ENCODE results near the gene NT5C2.
"Not testable (repeated sequence)": the region's sequence is repeated elsewhere in the genome, so short reads cannot be mapped to it uniquely, and the experiment has no call there.

NT5C2 gene

GRCh38 chr10:103199488-103199887, 6.4 kb upstream of the NT5C2 start:
- no peak for DNase-seq (ENCODE audit: low read depth)

GRCh38 chr10:103198648-103199047, 5.6 kb upstream of the NT5C2 start:
- DNase-seq (ENCODE audit: low read depth), result no peak

GRCh38 chr10:103197903-103198302, 4.8 kb upstream of the NT5C2 start:
- no peak for DNase-seq (ENCODE audit: low read depth)

GRCh38 chr10:103197174-103197573, 4.1 kb upstream of the NT5C2 start:
- DNase-seq (ENCODE audit: low read depth), result peak; percentile 55

- no peak for DNase-seq (ENCODE audit: low read depth)
These were observed 3.4 kb upstream of the NT5C2 start for GRCh38 chr10:103196516-103196915.

- DNase-seq (ENCODE audit: low read depth), result no peak
These were observed 903 bp upstream of the NT5C2 start for GRCh38 chr10:103193820-103194529.

- DNase-seq (ENCODE audit: low read depth), result no peak
These were observed 493 bp downstream of the NT5C2 start for GRCh38 chr10:103192451-103193106.

- no peak for DNase-seq (ENCODE audit: low read depth)
These were observed 1.0 kb downstream of the NT5C2 start for GRCh38 chr10:103192089-103192450.

GRCh38 chr10:103191198-103191597, 1.9 kb downstream of the NT5C2 start:
- DNase-seq (ENCODE audit: low read depth), result not testable (repeated sequence)

GRCh38 chr10:103188853-103189252, 4.2 kb downstream of the NT5C2 start:
- DNase-seq (ENCODE audit: low read depth), result no peak

- DNase-seq (ENCODE audit: low read depth), result no peak
These were observed 6.9 kb downstream of the NT5C2 start for GRCh38 chr10:103186128-103186527.

- DNase-seq (ENCODE audit: low read depth), result no peak
These were observed 8.5 kb downstream of the NT5C2 start for GRCh38 chr10:103184615-103185014.

GRCh38 chr10:103183991-103184451, 9.1 kb downstream of the NT5C2 start:
- not testable (repeated sequence) for DNase-seq (ENCODE audit: low read depth)

- DNase-seq (ENCODE audit: low read depth), result no peak
These were observed 11.8 kb downstream of the NT5C2 start for GRCh38 chr10:103181244-103181643.

- DNase-seq (ENCODE audit: low read depth), result no peak
These were observed 12.6 kb downstream of the NT5C2 start for GRCh38 chr10:103180491-103180890.

- DNase-seq (ENCODE audit: low read depth), result no peak
These were observed 15.9 kb downstream of the NT5C2 start for GRCh38 chr10:103177123-103177522.

GRCh38 chr10:103175580-103176285, 17.3 kb downstream of the NT5C2 start:
- no peak for DNase-seq (ENCODE audit: low read depth)

- DNase-seq (ENCODE audit: low read depth), result not testable (repeated sequence)
These were observed 18.7 kb downstream of the NT5C2 start for GRCh38 chr10:103174324-103174723.

- DNase-seq (ENCODE audit: low read depth), result no peak
These were observed 21.8 kb downstream of the NT5C2 start for GRCh38 chr10:103171278-103171677.

- peak; percentile 43 for DNase-seq (ENCODE audit: low read depth)
These were observed 24.6 kb downstream of the NT5C2 start for GRCh38 chr10:103168438-103168837.

- not testable (repeated sequence) for DNase-seq (ENCODE audit: low read depth)
These were observed 25.5 kb downstream of the NT5C2 start for GRCh38 chr10:103167554-103167953.

GRCh38 chr10:103166523-103166922, 26.5 kb downstream of the NT5C2 start:
- DNase-seq (ENCODE audit: low read depth), result no peak

Measured in HS-5 (cell line).